OCI-LY3 (cell line): Measurements from ENCODE around the gene ARL10.

Experiments used
- H2AFZ ChIP-seq: fragments of 200-600, 300-600 bp; shearing (Covaris generic); 2 replicates; pipeline ENCODE4 v1.6.0; 2014; ENCODE audit warnings: antibody characterized with exemption, low read depth, low read length
- H3K27ac ChIP-seq: fragments of 200-600, 300-600 bp; sonication (generic); 2 replicates; pipeline ENCODE4 v1.5.1; 2014; ENCODE audit warnings: mild to moderate bottlenecking, low read length, moderate library complexity, mixed read lengths
- H3K27me3 ChIP-seq: fragments of 200-600, 300-600 bp; sonication (generic); 2 replicates; pipeline ENCODE4 v1.6.1; 2014; ENCODE audit warnings: low read depth, low read length, mixed read lengths
- H3K36me3 ChIP-seq: fragments of 200-600, 300-600 bp; sonication (generic); replicated peaks from 2 replicates; pipeline ENCODE3; 2014; ENCODE audit warnings: low read depth, low read length, mixed read lengths
- H3K4me1 ChIP-seq: fragments of 300-600, 200-600 bp; sonication (generic); 2 replicates; pipeline ENCODE4 v1.6.1; 2014; ENCODE audit warnings: low read length, mixed read lengths
- H3K4me2 ChIP-seq: fragments of 200-600, 300-600 bp; sonication (generic); 2 replicates; pipeline ENCODE4 v1.6.1; 2014; ENCODE audit warnings: low read length, mixed read lengths
- H3K4me3 ChIP-seq: fragments of 300-600, 200-600 bp; sonication (generic); 2 replicates; pipeline ENCODE4 v1.5.1; 2014; ENCODE audit warnings: antibody characterized with exemption, mild to moderate bottlenecking, low read length, moderate library complexity
- H3K79me2 ChIP-seq: fragments of 300-600, 200-600 bp; shearing (Covaris generic); 2 replicates; pipeline ENCODE4 v1.6.1; 2014; ENCODE audit warnings: mild to moderate bottlenecking, low read length, mixed read lengths
- H3K9ac ChIP-seq: fragments of 300-600, 200-600 bp; shearing (Covaris generic); 2 replicates; pipeline ENCODE4 v1.6.0; 2014; ENCODE audit warnings: mild to moderate bottlenecking, low read length, moderate library complexity
- H3K9me3 ChIP-seq: fragments of 200-600, 300-600 bp; shearing (Covaris generic); 2 replicates; pipeline ENCODE4 v1.6.1; 2014; ENCODE audit warnings: low read length, mixed read lengths; ENCODE audit not compliant: insufficient read depth
- H4K20me1 ChIP-seq: fragments of 200-600, 300-600 bp; sonication (generic); 2 replicates; pipeline ENCODE4 v1.6.1; 2016; ENCODE audit warnings: low read length, mixed read lengths; ENCODE audit not compliant: insufficient read depth
- CTCF ChIP-seq: fragments of 200-600, 300-600 bp; sonication (generic); IDR thresholded peaks from 2 replicates; pipeline ENCODE4 v1.5.1; 2014; ENCODE audit warnings: antibody characterized with exemption, low read length, low read depth
- EZH2phosphoT487 ChIP-seq: fragments of 200-600 bp; shearing (Covaris generic); IDR thresholded peaks from 2 replicates; pipeline ENCODE4 v1.6.1; 2018; ENCODE audit warnings: antibody characterized with exemption, mixed run types, low read depth

Gene ARL10

GRCh38 chr5:176391999-176392398, 26.7 kb downstream of the ARL10 start:
- H3K79me2 ChIP-seq, result peaks cover 36% of the 10 kb centered on the region
- no peak overlapping the region for H3K9ac ChIP-seq
- no peaks in the 10 kb centered on the region for H3K9me3 ChIP-seq
- H4K20me1 ChIP-seq, result no peaks in the 10 kb centered on the region
- no peak overlapping the region for H2AFZ ChIP-seq
- no peak overlapping the region for H3K4me3 ChIP-seq
- H3K36me3 ChIP-seq, result peaks cover 23% of the 10 kb centered on the region
- peaks cover 5% of the 10 kb centered on the region for H3K4me1 ChIP-seq
- no peak overlapping the region for H3K4me2 ChIP-seq
- TF ChIP-seq EZH2phosphoT487, result no peak
- no peak for TF ChIP-seq CTCF
- no peak overlapping the region for H3K27ac ChIP-seq
- H3K27me3 ChIP-seq, result no peaks in the 10 kb centered on the region

GRCh38 chr5:176392526-176392925, 27.2 kb downstream of the ARL10 start:
- Histone ChIP-seq H3K36me3 (peaks cover 20% of the 10 kb centered on the region), H3K4me2 (no peak overlapping the region), H3K9ac (no peak overlapping the region), H3K4me3 (no peak overlapping the region), H3K4me1 (no peaks in the 10 kb centered on the region), H4K20me1 (no peaks in the 10 kb centered on the region), H2AFZ (no peak overlapping the region), H3K9me3 (no peaks in the 10 kb centered on the region), H3K79me2 (peaks cover 31% of the 10 kb centered on the region), H3K27me3 (no peaks in the 10 kb centered on the region), H3K27ac (no peak overlapping the region)
- TF ChIP-seq EZH2phosphoT487 (no peak), CTCF (no peak)

GRCh38 chr5:176394096-176394495, 28.8 kb downstream of the ARL10 start:
- Histone ChIP-seq H3K4me3 (no peak overlapping the region), H3K4me1 (no peaks in the 10 kb centered on the region), H3K9ac (no peak overlapping the region), H3K4me2 (no peak overlapping the region), H3K36me3 (peaks cover 17% of the 10 kb centered on the region), H3K27me3 (no peaks in the 10 kb centered on the region), H3K27ac (no peak overlapping the region), H3K9me3 (no peaks in the 10 kb centered on the region), H2AFZ (no peak overlapping the region), H3K79me2 (peaks cover 21% of the 10 kb centered on the region), H4K20me1 (no peaks in the 10 kb centered on the region)
- no peak for TF ChIP-seq EZH2phosphoT487
- TF ChIP-seq CTCF, result no peak

- Histone ChIP-seq H4K20me1 (no peaks in the 10 kb centered on the region), H3K36me3 (peaks cover 16% of the 10 kb centered on the region), H3K4me3 (no peak overlapping the region), H3K4me1 (no peaks in the 10 kb centered on the region), H3K27ac (no peak overlapping the region), H2AFZ (no peak overlapping the region), H3K4me2 (no peak overlapping the region), H3K9ac (no peak overlapping the region), H3K79me2 (peaks cover 11% of the 10 kb centered on the region), H3K27me3 (no peaks in the 10 kb centered on the region), H3K9me3 (no peaks in the 10 kb centered on the region)
- no peak for TF ChIP-seq CTCF
- no peak for TF ChIP-seq EZH2phosphoT487
Observed at GRCh38 chr5:176394881-176395675, 29.8 kb downstream of the ARL10 start.
